Endodermal cell (in vitro differentiated cells): ENCODE measurements around the gene IFT20. TPM values are rescaled to one million over a fixed set of nuclear protein-coding genes. Genes with fewer than 3 reads are reported as not detected.
"Not testable (repeated sequence)": the region's sequence is repeated elsewhere in the genome, so short reads cannot be mapped to it uniquely, and the experiment has no call there.

Experiments
- DNase-seq: peaks from one replicate; pipeline ENCODE4 v3.0.0-alpha.2; 2017
- H3K27ac ChIP-seq: 2 replicates; pipeline ENCODE4 v1.5.1; 2013; ENCODE audit warnings: mild to moderate bottlenecking, low read depth, low read length, moderate library complexity
- H3K27me3 ChIP-seq: 2 replicates; pipeline ENCODE4 v1.6.1; 2013; ENCODE audit warnings: mild to moderate bottlenecking, low read length, moderate library complexity; ENCODE audit not compliant: insufficient read depth, control insufficient read depth, poor library complexity, severe bottlenecking
- H3K36me3 ChIP-seq: 2 replicates; pipeline ENCODE4 v1.7.0; 2013; ENCODE audit warnings: mild to moderate bottlenecking, low read length, moderate library complexity; ENCODE audit not compliant: control insufficient read depth, insufficient read depth
- H3K4me1 ChIP-seq: one replicate; pipeline ENCODE4 v1.7.0; 2013; ENCODE audit warnings: low read length; ENCODE audit not compliant: control insufficient read depth, insufficient read depth
- H3K4me3 ChIP-seq: 2 replicates; pipeline ENCODE4 v1.5.1; 2013; ENCODE audit warnings: mild to moderate bottlenecking, low read length, moderate library complexity
- H3K9ac ChIP-seq: 2 replicates; pipeline ENCODE4 v1.6.1; 2013; ENCODE audit warnings: mild to moderate bottlenecking, low read length, moderate library complexity; ENCODE audit not compliant: poor library complexity, severe bottlenecking; ENCODE audit errors: extremely low read depth
- H3K9me3 ChIP-seq: 2 replicates; pipeline ENCODE4 v1.6.1; 2013; ENCODE audit warnings: mild to moderate bottlenecking, low read length, moderate library complexity; ENCODE audit not compliant: control insufficient read depth
- H3K27ac Mint-ChIP-seq: 2 replicates; pipeline ENCODE4 v1.8.0; 2020; ENCODE audit warnings: mixed read lengths
- H3K27me3 Mint-ChIP-seq: 2 replicates; pipeline ENCODE4 v1.8.0; 2021; ENCODE audit warnings: mild to moderate bottlenecking, mixed read lengths; ENCODE audit not compliant: insufficient read depth
- H3K36me3 Mint-ChIP-seq: 2 replicates; pipeline ENCODE4 v1.8.0; 2020; ENCODE audit warnings: low read depth, mixed read lengths
- H3K4me1 Mint-ChIP-seq: 2 replicates; pipeline ENCODE4 v1.8.0; 2020; ENCODE audit warnings: mixed read lengths
- H3K4me3 Mint-ChIP-seq: 2 replicates; pipeline ENCODE4 v1.8.0; 2020; ENCODE audit warnings: mild to moderate bottlenecking, moderate library complexity, mixed read lengths
- H3K9me3 Mint-ChIP-seq: 2 replicates; pipeline ENCODE4 v1.8.0; 2020; ENCODE audit warnings: mild to moderate bottlenecking, mixed read lengths
- WGBS, 2 experiments: methylation state at CpG; one replicate each; pipeline versions ENCODE4 v1.1.5 to v1.1.7; 2013; ENCODE audit warnings: missing lambda C conversion rate in 2 of 2, mixed read lengths in 1 of 2; ENCODE audit not compliant: insufficient coverage in 1 of 2, insufficient read length in 1 of 2; 5-methylcytosine and 5-hydroxymethylcytosine counted together
- total RNA-seq, 2 donors: library from RNA; stranded (reverse); fragmentation: NEBNext Ultra II Directional in 1 of 2; extraction: Animal tissue kit (Norgen Biotek cat#: 25700) in 1 of 2; gene quantifications; 2 replicates in 1 of 2; 3 replicates in 1 of 2; pipeline ENCODE4 v1.2.1, GENCODE V29; 2021
- TF ChIP-seq, protein P1 (sequence below): fragments of 200-600 bp; sonication (generic); conservative IDR thresholded peaks from 2 replicates; pipeline ENCODE4 v1.5.0; 2021; ENCODE audit warnings: antibody characterized with exemption, mild to moderate bottlenecking

IFT20 gene
- total RNA-seq, 2 donors from 2014 or later, result 28.9 to 34.3 TPM

DNA sequence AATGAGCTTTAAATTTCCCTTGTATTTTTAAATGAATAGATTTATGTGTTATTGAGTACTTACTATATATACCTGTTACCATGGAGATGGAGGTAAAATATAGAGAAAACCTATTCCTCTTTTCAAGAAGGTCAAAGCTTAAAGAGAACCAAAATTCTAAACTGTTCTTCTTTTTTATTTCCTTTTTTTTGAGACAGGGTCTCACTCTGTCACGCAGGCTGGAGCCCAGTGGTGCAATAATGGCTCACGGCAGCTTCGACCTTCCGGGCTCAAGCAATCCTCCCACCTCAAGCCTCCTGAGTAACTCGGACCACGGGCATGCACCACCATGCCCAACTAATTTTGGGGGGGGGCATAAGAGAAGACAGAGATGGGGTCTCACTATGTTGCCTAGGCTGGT is 41.3 kb downstream of the IFT20 start:
- TF ChIP-seq, protein P1, sequence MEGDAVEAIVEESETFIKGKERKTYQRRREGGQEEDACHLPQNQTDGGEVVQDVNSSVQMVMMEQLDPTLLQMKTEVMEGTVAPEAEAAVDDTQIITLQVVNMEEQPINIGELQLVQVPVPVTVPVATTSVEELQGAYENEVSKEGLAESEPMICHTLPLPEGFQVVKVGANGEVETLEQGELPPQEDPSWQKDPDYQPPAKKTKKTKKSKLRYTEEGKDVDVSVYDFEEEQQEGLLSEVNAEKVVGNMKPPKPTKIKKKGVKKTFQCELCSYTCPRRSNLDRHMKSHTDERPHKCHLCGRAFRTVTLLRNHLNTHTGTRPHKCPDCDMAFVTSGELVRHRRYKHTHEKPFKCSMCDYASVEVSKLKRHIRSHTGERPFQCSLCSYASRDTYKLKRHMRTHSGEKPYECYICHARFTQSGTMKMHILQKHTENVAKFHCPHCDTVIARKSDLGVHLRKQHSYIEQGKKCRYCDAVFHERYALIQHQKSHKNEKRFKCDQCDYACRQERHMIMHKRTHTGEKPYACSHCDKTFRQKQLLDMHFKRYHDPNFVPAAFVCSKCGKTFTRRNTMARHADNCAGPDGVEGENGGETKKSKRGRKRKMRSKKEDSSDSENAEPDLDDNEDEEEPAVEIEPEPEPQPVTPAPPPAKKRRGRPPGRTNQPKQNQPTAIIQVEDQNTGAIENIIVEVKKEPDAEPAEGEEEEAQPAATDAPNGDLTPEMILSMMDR, result no peak
- H3K9me3 Mint-ChIP-seq, result no peaks in the 10 kb centered on the region
- no peaks in the 10 kb centered on the region for H3K9me3 ChIP-seq
- H3K9ac ChIP-seq, result no peak overlapping the region
- WGBS, 2 experiments, result 96 to 98% methylated on average over 3 to 6 of the region's 6 CpGs
- no peak overlapping the region for H3K27ac ChIP-seq
- H3K36me3 ChIP-seq, result no peaks in the 10 kb centered on the region
- no peaks in the 10 kb centered on the region for H3K36me3 Mint-ChIP-seq
- no peak for DNase-seq
- H3K4me3 ChIP-seq, result no peak overlapping the region
- H3K27me3 ChIP-seq, result no peaks in the 10 kb centered on the region
- no peak overlapping the region for H3K27ac Mint-ChIP-seq
- no peaks in the 10 kb centered on the region for H3K4me1 Mint-ChIP-seq
- H3K27me3 Mint-ChIP-seq, result peaks cover 4% of the 10 kb centered on the region
- H3K4me3 Mint-ChIP-seq, result no peak overlapping the region
- H3K4me1 ChIP-seq, result no peaks in the 10 kb centered on the region

DNA sequence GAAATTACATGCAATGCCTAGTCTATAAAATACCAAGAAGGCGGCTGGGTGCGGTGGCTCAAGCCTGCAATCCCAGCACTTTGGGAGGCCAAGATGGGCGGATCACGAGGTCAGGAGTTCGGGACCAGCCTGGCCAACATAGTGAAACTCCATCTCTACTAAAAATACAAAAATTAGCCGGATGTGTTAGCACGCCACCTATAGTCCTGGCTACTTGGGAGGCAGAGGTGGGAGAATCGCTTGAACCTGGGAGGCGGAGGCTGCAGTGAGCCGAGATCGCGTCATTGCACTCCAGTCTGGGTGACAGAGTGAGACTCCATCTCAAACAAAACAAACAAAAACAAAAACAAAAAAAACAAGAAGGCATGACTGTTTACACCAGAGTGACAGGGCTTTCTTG is 42.4 kb downstream of the IFT20 start:
- not testable (repeated sequence) for H3K4me1 ChIP-seq, H3K9me3 Mint-ChIP-seq, H3K27me3 ChIP-seq, H3K9me3 ChIP-seq, DNase-seq, H3K4me3 Mint-ChIP-seq, H3K27ac ChIP-seq, H3K27ac Mint-ChIP-seq, H3K4me3 ChIP-seq, H3K4me1 Mint-ChIP-seq, H3K27me3 Mint-ChIP-seq, H3K36me3 ChIP-seq, H3K9ac ChIP-seq, H3K36me3 Mint-ChIP-seq
- TF ChIP-seq, protein P1, result peak; percentile 14
- WGBS, 2 experiments, result 69 to 92% methylated on average over 4 to 12 of the region's 12 CpGs

DNA sequence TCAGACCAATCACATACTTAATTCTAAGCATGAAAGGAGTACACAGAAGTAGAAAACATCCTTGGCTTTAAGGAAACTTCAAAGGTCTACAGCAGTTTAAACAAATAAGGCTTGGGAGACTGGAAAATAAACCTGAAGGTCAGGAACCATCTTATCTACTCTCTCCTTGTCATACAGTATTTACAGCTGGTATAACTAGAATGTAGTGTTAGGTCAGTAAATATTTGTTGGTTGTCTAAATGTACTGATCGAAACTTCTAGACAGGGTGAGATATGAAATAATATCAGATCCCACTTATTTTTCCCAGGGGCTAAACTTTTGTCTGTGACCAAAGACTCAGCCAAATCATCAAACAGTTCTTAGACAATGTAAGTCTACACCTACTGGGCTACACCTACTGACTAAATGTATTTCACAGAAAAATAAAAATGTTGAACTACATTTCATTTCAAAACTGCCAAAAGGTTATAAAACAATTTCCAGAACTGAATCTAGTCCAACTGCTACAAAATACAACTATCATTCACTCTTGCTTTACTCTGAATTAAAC is 43.4 kb downstream of the IFT20 start:
- Mint-ChIP-seq H3K4me1 (no peaks in the 10 kb centered on the region), H3K36me3 (no peaks in the 10 kb centered on the region), H3K27me3 (peaks cover 4% of the 10 kb centered on the region), H3K27ac (no peak overlapping the region), H3K4me3 (no peak overlapping the region), H3K9me3 (no peaks in the 10 kb centered on the region)
- Histone ChIP-seq H3K27me3 (no peaks in the 10 kb centered on the region), H3K9me3 (no peaks in the 10 kb centered on the region), H3K4me3 (no peak overlapping the region), H3K36me3 (no peaks in the 10 kb centered on the region), H3K27ac (no peak overlapping the region), H3K4me1 (no peaks in the 10 kb centered on the region), H3K9ac (no peak overlapping the region)
- DNase-seq, result no peak
- TF ChIP-seq, protein P1, result no peak
- WGBS, 2 experiments, result 100% methylated on average over 1 of the region's 1 CpG; no CpG with 5 or more reads in 1 of the 2 experiments
